ENCODE results near the gene DLX1.
A peak's percentile ranks its signal among the peaks of the same experiment; 100 is the strongest.
"Not testable (repeated sequence)": the region's sequence is repeated elsewhere in the genome, so short reads cannot be mapped to it uniquely, and the experiment has no call there.

Gene DLX1

DNA sequence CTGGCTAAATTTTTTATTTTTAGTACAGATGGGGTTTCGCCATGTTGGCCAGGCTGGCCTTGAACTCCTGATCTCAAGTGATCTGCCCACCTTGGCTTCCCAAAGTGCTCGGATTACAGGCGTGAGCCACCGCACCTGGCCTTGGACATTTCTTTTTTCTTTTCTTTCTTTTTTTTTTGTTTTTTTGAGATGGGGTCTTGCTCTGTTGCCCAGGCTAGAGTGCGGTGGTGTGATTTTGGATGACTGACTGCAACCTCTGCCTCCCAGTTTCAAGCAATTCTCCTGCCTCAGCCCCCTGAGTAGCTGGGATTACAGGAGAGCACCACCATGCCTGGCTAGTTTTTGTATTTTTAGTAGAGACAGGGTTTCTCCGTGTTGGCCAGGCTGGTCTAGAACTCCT is 28.9 kb downstream of the DLX1 start:
- not testable (repeated sequence) for H3K27ac ChIP-seq (ENCODE audit: low read depth, low read length); H3K36me3 ChIP-seq (ENCODE audit: insufficient read depth, low read length); H3K9ac ChIP-seq (ENCODE audit: low read depth, low read length); H3K9me3 ChIP-seq (ENCODE audit: insufficient read depth, low read depth, low read length); H3K4me1 ChIP-seq (ENCODE audit: insufficient read depth, low read length); H3K4me3 ChIP-seq (ENCODE audit: low read length)
- peaks cover 12% of the 10 kb centered on the region for H3K27me3 ChIP-seq (ENCODE audit: insufficient read depth, low read length)
- WGBS, result 98% methylated on average over 6 of the region's 6 CpGs

DNA sequence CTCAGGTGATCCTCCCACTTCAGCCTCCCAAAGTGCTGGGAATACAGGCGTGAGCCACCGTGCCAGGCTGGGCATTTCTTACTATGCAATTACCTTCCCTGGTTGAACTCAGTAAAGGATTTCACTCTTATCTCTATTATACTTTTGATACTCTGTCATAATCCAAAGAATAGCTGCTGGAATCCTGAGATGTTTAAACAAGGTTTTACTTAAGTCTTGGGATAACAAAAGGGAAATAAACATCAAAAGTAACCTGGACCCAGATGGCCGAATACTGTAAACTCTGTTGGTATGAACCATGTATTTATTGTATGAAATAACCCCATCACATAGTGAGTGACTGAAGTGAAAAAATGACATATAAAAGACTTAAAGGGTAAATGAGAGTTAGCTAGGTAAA is 29.3 kb downstream of the DLX1 start:
- Histone ChIP-seq H3K27ac (ENCODE audit: low read depth, low read length) (no peak overlapping the region), H3K4me3 (ENCODE audit: low read length) (no peak overlapping the region)
- 90% methylated on average over 3 of the region's 3 CpGs for WGBS

DNA sequence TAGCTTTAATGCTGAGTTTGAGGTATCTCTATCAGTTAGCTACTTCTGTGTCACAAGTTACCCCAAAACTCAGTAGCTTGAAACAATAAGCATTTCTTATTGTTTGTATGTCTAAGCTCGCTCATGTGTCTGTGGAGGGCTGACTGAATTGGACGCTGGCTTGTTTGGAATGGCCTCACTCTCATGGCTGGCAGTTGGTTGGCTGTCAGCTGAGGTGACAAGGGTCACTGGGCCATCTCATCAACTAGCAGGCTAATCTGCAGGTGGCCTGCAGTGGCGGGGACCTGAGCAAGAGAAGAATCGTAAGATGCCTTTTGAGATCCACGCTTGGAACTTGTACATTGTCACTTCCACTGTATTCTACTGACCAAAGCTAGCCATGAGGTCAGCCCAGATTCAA is 30.8 kb downstream of the DLX1 start:
- H3K27me3 ChIP-seq (ENCODE audit: insufficient read depth, low read length), result no peaks in the 10 kb centered on the region
- H3K27ac ChIP-seq (ENCODE audit: low read depth, low read length), result no peak overlapping the region
- H3K9me3 ChIP-seq (ENCODE audit: insufficient read depth, low read depth, low read length), result no peaks in the 10 kb centered on the region
- 92% methylated on average over 5 of the region's 5 CpGs for WGBS
- H3K4me1 ChIP-seq (ENCODE audit: insufficient read depth, low read length), result no peaks in the 10 kb centered on the region
- no peak overlapping the region for H3K4me3 ChIP-seq (ENCODE audit: low read length)
- H3K36me3 ChIP-seq (ENCODE audit: insufficient read depth, low read length), result no peaks in the 10 kb centered on the region
- H3K9ac ChIP-seq (ENCODE audit: low read depth, low read length), result no peak overlapping the region

More for the DNA sequence above, 29.3 kb downstream of the DLX1 start:
- no peaks in the 10 kb centered on the region for H3K36me3 ChIP-seq (ENCODE audit: insufficient read depth, low read length)
- peaks cover 4% of the 10 kb centered on the region; the same call in 1 of the 2 replicates for H3K4me1 ChIP-seq (ENCODE audit: insufficient read depth, low read length)
- H3K9ac ChIP-seq (ENCODE audit: low read depth, low read length), result no peak overlapping the region
- peaks cover 8% of the 10 kb centered on the region for H3K27me3 ChIP-seq (ENCODE audit: insufficient read depth, low read length)
- no peaks in the 10 kb centered on the region for H3K9me3 ChIP-seq (ENCODE audit: insufficient read depth, low read depth, low read length)

DNA sequence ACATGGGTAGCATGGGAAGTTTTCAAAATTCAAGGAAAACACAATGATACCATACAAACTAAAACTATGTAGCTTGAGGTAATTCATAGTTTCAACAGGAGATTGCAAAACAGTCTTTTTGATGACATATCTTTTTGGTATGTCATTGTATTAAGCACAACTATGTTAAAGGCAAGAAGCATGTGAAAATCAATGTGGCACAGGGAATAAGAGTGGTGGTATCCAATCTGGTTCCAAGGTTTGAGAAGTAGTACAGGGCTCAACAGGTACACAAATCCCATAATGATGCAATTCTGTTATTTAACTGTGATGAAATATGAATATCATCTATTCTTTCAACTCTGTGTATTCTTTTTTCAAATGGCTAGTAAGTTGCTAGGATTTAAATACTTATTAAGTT is 33.8 kb downstream of the DLX1 start:
- Histone ChIP-seq H3K4me1 (ENCODE audit: insufficient read depth, low read length) (no peaks in the 10 kb centered on the region), H3K9ac (ENCODE audit: low read depth, low read length) (no peak overlapping the region), H3K9me3 (ENCODE audit: insufficient read depth, low read depth, low read length) (no peaks in the 10 kb centered on the region), H3K36me3 (ENCODE audit: insufficient read depth, low read length) (no peaks in the 10 kb centered on the region), H3K27me3 (ENCODE audit: insufficient read depth, low read length) (no peaks in the 10 kb centered on the region), H3K4me3 (ENCODE audit: low read length) (no peak overlapping the region), H3K27ac (ENCODE audit: low read depth, low read length) (no peak overlapping the region)

DNA sequence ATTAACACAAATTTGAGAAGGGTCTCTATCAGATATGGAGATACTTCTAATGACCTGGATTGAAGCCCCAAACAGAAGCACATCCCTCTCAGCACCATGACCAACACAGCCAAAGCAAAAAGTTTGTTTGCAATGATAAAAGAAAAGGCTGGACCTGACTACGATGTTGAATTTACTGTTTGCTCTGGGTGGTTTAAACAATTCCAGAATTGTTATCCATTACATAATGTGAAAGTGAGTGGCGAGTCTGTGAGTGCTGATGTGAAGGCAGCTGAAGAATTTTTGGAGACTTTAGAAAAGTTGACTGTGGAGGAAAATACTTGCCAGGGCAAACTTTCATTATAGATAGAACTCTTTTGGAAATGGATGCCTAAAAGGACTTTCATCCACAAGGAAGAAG is 34.8 kb downstream of the DLX1 start:
- Histone ChIP-seq H3K4me1 (ENCODE audit: insufficient read depth, low read length) (no peaks in the 10 kb centered on the region), H3K36me3 (ENCODE audit: insufficient read depth, low read length) (no peaks in the 10 kb centered on the region), H3K27ac (ENCODE audit: low read depth, low read length) (no peak overlapping the region), H3K27me3 (ENCODE audit: insufficient read depth, low read length) (no peaks in the 10 kb centered on the region), H3K9ac (ENCODE audit: low read depth, low read length) (no peak overlapping the region), H3K9me3 (ENCODE audit: insufficient read depth, low read depth, low read length) (no peaks in the 10 kb centered on the region), H3K4me3 (ENCODE audit: low read length) (no peak overlapping the region)
- WGBS, result 97% methylated on average over 2 of the region's 2 CpGs

DNA sequence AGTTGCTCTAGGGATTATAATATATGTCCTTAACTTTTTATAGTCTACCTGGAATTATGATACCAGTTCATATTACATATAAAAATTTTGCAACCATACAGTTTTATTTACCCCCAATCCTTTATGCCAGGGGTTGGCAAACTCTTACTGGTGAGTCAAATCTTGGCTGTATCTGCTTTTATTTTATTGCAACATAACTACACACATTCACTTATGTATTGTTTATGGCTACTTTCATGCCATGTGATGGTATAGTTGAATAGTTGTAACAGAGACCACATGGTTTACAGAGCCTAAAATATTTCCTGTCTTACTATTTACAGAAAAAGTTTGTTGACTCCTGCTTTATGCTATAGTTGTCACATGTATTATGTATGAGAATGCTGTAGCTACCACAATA is 43.2 kb downstream of the DLX1 start:
- H3K4me1 ChIP-seq (ENCODE audit: insufficient read depth, low read length), result peaks cover 20% of the 10 kb centered on the region
- no peak overlapping the region for H3K4me3 ChIP-seq (ENCODE audit: low read length)
- H3K27me3 ChIP-seq (ENCODE audit: insufficient read depth, low read length), result no peaks in the 10 kb centered on the region
- no peak overlapping the region for H3K9ac ChIP-seq (ENCODE audit: low read depth, low read length)
- H3K36me3 ChIP-seq (ENCODE audit: insufficient read depth, low read length), result no peaks in the 10 kb centered on the region
- no peaks in the 10 kb centered on the region for H3K9me3 ChIP-seq (ENCODE audit: insufficient read depth, low read depth, low read length)
- no peak overlapping the region for H3K27ac ChIP-seq (ENCODE audit: low read depth, low read length)

DNA sequence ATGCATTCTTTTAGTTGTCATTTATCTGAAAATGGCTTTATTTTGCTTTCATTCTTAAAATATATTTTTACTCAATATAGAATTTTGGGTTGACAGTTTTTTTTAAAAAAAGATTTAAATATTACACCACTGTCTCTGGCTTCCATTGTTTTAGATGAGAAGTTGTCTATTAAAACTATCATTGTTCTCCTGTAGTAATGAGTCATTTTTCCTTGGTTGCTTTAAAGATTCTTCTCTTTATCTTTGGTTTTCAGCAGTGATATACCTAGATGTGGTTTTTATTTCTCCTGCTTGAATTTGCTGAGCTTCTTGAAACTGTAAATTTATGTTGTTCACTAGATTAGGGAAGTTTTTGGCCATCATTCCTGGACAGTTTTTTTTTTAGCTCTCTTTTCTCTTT is 44.1 kb downstream of the DLX1 start:
- no peak overlapping the region for H3K27ac ChIP-seq (ENCODE audit: low read depth, low read length)

DNA sequence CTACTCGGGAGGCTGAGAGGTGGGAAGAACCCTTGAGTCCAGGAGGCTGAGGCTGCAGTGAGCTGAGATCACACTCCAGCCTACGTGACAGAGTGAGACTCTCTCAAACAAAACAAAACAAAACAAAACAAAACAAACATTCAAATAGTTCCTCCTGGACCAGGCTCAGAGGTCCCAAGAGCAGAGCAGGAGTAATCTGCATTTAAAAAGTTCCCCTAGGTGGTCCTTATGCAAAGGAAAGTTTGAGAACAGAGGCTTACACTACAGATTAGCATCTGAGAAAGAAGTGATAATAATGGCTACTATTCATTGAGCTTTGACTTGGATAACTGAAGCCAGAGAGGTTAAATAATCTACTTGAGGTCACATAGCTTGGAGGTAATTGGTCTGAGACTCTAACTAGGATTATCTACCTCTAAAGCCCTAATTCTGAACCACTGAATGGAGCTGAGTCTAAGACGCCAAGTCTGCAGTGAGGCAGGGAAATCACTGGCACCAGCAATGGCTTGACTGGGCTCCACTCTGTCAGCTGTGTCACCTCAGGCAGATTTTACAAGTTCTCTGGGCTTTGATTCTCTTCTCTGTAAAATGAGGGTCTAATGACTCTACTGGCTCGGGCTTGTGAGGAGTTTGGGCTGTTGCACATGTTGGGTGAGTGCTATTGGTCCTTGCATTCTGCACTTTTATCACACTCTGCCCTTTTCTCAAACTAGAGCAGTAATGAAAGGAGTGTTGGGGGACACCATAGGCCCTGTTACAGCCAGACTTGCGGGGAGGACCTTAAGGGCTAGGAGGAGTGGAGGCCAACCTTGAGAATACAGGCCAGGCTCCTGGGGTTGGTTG is 46.6 kb downstream of the DLX1 start:
- Histone ChIP-seq H3K9ac (ENCODE audit: low read depth, low read length) (no peak overlapping the region), H3K36me3 (ENCODE audit: insufficient read depth, low read length) (no peaks in the 10 kb centered on the region), H3K27ac (ENCODE audit: low read depth, low read length) (peak overlapping the region; percentile 91; the same call in 1 of the 2 replicates), H3K9me3 (ENCODE audit: insufficient read depth, low read depth, low read length) (no peaks in the 10 kb centered on the region), H3K4me3 (ENCODE audit: low read length) (no peak overlapping the region), H3K27me3 (ENCODE audit: insufficient read depth, low read length) (no peaks in the 10 kb centered on the region), H3K4me1 (ENCODE audit: insufficient read depth, low read length) (peaks cover 20% of the 10 kb centered on the region)
- WGBS, result 34% methylated on average over 5 of the region's 5 CpGs

More for the DNA sequence above, 44.1 kb downstream of the DLX1 start:
- Histone ChIP-seq H3K4me3 (ENCODE audit: low read length) (no peak overlapping the region), H3K9ac (ENCODE audit: low read depth, low read length) (no peak overlapping the region), H3K4me1 (ENCODE audit: insufficient read depth, low read length) (peaks cover 20% of the 10 kb centered on the region), H3K27me3 (ENCODE audit: insufficient read depth, low read length) (no peaks in the 10 kb centered on the region), H3K9me3 (ENCODE audit: insufficient read depth, low read depth, low read length) (no peaks in the 10 kb centered on the region), H3K36me3 (ENCODE audit: insufficient read depth, low read length) (no peaks in the 10 kb centered on the region)

DNA sequence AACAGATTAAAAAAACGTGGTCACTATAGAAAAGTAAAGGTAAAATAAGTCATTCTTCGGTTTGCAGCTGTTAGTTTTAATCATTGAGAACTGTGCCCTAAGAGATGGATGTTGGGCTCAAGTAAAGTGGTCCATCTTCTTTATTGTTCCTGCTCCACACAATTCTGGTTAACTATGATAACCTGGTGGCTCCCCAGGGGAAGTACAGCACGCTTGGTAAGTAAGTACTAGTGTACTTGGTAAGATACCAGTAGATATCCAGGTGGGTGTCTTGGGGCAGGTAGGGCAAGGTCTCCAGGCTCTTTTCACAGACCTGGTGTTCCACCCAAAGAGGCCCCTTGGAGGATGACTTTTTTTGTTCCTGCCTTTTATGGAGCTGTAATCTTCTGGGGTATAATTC is 49.0 kb downstream of the DLX1 start:
- Histone ChIP-seq H3K9me3 (ENCODE audit: insufficient read depth, low read depth, low read length) (no peaks in the 10 kb centered on the region), H3K27ac (ENCODE audit: low read depth, low read length) (no peak overlapping the region), H3K36me3 (ENCODE audit: insufficient read depth, low read length) (no peaks in the 10 kb centered on the region), H3K4me3 (ENCODE audit: low read length) (no peak overlapping the region), H3K4me1 (ENCODE audit: insufficient read depth, low read length) (peaks cover 20% of the 10 kb centered on the region), H3K27me3 (ENCODE audit: insufficient read depth, low read length) (no peaks in the 10 kb centered on the region), H3K9ac (ENCODE audit: low read depth, low read length) (no peak overlapping the region)
- WGBS, result 88% methylated on average over 3 of the region's 3 CpGs

DNA sequence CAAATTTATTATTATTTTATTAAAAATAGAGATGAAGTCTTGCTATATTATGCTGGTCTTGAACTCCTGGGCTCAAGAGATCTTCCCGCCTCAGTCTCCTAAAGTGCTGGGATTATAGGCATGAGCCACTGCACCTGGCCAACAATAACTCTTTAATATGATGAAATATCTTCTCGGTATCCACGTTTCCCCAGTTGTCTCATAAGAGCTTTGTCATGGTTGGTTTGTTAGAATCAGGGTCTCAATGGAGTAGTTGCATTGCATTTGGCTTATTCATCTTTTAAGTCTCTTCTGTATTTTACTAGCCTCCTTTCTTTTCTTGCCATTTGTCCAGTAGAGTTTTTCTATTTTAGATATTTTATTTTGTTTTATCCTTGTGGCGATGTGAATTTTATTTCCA is 50.1 kb downstream of the DLX1 start:
- H3K9ac ChIP-seq (ENCODE audit: low read depth, low read length), result no peak overlapping the region
- H3K36me3 ChIP-seq (ENCODE audit: insufficient read depth, low read length), result no peaks in the 10 kb centered on the region
- H3K27ac ChIP-seq (ENCODE audit: low read depth, low read length), result no peak overlapping the region
- 97% methylated on average over 4 of the region's 4 CpGs for WGBS
- no peaks in the 10 kb centered on the region for H3K27me3 ChIP-seq (ENCODE audit: insufficient read depth, low read length)
- no peak overlapping the region for H3K4me3 ChIP-seq (ENCODE audit: low read length)
- peaks cover 20% of the 10 kb centered on the region for H3K4me1 ChIP-seq (ENCODE audit: insufficient read depth, low read length)
- H3K9me3 ChIP-seq (ENCODE audit: insufficient read depth, low read depth, low read length), result no peaks in the 10 kb centered on the region

DNA sequence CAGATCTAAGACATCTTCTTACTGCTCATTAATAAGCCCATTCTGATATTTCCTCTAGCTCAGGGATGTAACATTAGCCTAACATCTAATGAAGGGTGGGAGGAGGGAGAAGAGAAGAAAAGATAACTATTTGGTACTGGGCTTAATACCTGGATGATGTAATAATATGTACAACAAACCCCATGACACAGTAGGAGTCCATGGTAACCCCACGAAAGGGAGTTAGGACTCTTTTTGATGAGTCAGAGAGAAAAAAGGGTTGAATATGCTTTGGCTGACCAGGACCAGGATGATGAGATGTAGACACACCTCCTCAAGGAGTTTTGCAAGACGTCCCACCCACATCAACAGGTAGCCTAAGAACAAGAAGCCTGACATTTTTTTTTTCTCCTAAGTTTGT is 51.8 kb downstream of the DLX1 start:
- H3K9me3 ChIP-seq (ENCODE audit: insufficient read depth, low read depth, low read length), result no peaks in the 10 kb centered on the region
- H3K9ac ChIP-seq (ENCODE audit: low read depth, low read length), result no peak overlapping the region
- WGBS, result 73% methylated on average over 2 of the region's 2 CpGs
- H3K27me3 ChIP-seq (ENCODE audit: insufficient read depth, low read length), result no peaks in the 10 kb centered on the region
- H3K27ac ChIP-seq (ENCODE audit: low read depth, low read length), result no peak overlapping the region
- H3K4me3 ChIP-seq (ENCODE audit: low read length), result no peak overlapping the region
- peaks cover 14% of the 10 kb centered on the region for H3K4me1 ChIP-seq (ENCODE audit: insufficient read depth, low read length)
- H3K36me3 ChIP-seq (ENCODE audit: insufficient read depth, low read length), result no peaks in the 10 kb centered on the region

DNA sequence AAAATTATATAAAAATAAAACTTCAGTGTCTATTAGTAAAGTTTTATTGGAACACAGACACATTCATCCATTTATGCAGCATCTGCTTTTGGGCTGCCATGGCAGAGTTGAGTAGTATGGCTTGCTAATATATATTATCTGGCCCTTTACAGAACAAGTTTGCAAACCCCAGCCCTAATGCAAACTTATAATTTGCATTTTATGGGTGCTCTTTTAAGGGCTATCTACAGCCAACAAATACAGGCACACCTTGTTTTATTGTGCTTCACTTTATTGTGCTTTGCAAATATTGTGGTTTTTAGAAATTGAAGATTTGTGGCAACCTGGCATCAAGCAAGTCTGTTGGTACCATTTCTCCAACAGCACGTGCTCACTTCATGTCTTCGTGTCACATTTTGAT is 52.6 kb downstream of the DLX1 start:
- Histone ChIP-seq H3K27me3 (ENCODE audit: insufficient read depth, low read length) (no peaks in the 10 kb centered on the region), H3K27ac (ENCODE audit: low read depth, low read length) (no peak overlapping the region), H3K36me3 (ENCODE audit: insufficient read depth, low read length) (no peaks in the 10 kb centered on the region), H3K4me1 (ENCODE audit: insufficient read depth, low read length) (peaks cover 6% of the 10 kb centered on the region), H3K9me3 (ENCODE audit: insufficient read depth, low read depth, low read length) (no peaks in the 10 kb centered on the region), H3K9ac (ENCODE audit: low read depth, low read length) (no peak overlapping the region), H3K4me3 (ENCODE audit: low read length) (no peak overlapping the region)
- 88% methylated on average over 2 of the region's 2 CpGs for WGBS

Data from HUES64 (cell line).